Keratinocyte (primary cell): ENCODE data around the gene SMIM14. TPM values are rescaled to one million over a fixed set of nuclear protein-coding genes. Genes with fewer than 3 reads are reported as not detected.

Experiments
- DNase-seq: peaks from one replicate; pipeline ENCODE4 v3.0.0-alpha.2; 2011; ENCODE audit warnings: low read depth, missing footprints, low spot score
- FAIRE-seq: peaks from 2 replicates; lab custom pipeline; 2011; peaks lifted over from hg19 to GRCh38; lab: Jason Lieb, UNC
- H2AFZ ChIP-seq: 2 replicates; pipeline ENCODE4 v1.6.0; 2012; ENCODE audit warnings: low read length, control low read depth, inconsistent platforms; ENCODE audit not compliant: control insufficient read depth
- H3K27ac ChIP-seq: 2 replicates; pipeline ENCODE4 v1.5.1; 2011; ENCODE audit warnings: low read length; ENCODE audit not compliant: control insufficient read depth, insufficient read depth
- H3K27me3 ChIP-seq: 3 replicates; pipeline ENCODE4 v1.6.0; 2011; ENCODE audit warnings: low read length; ENCODE audit not compliant: control insufficient read depth, insufficient read depth; ENCODE audit errors: extremely low read depth
- H3K36me3 ChIP-seq, 2 experiments: 2 replicates in 1 of 2; 3 replicates in 1 of 2; pipeline ENCODE4 v1.5.1; 2011; ENCODE audit warnings: low read length in 2 of 2, mild to moderate bottlenecking in 1 of 2; ENCODE audit not compliant: control insufficient read depth in 2 of 2, insufficient read depth in 2 of 2; ENCODE audit errors: extremely low read depth in 1 of 2
- H3K4me1 ChIP-seq: 3 replicates; pipeline ENCODE4 v1.5.1; 2011; ENCODE audit warnings: low read length; ENCODE audit not compliant: control insufficient read depth, insufficient read depth; ENCODE audit errors: extremely low read depth
- H3K4me2 ChIP-seq: 3 replicates; pipeline ENCODE4 v1.6.0; 2011; ENCODE audit warnings: low read depth, low read length; ENCODE audit not compliant: control insufficient read depth, insufficient read depth; ENCODE audit errors: extremely low read depth
- H3K4me3 ChIP-seq, 3 experiments: fragments of 200-600 bp in 1 of 3; sonication (generic) in 1 of 3; 2 replicates in 2 of 3; 3 replicates in 1 of 3; pipeline ENCODE4 v1.5.1; 2011 to 2016; ENCODE audit warnings: low read length in 3 of 3, mild to moderate bottlenecking in 3 of 3, control low read depth in 2 of 3, inconsistent platforms in 1 of 3, low read depth in 1 of 3, mixed read lengths in 1 of 3, mixed run types in 1 of 3, moderate library complexity in 1 of 3; ENCODE audit not compliant: control insufficient read depth in 2 of 3, insufficient read depth in 2 of 3; ENCODE audit errors: extremely low read depth in 1 of 3
- H3K79me2 ChIP-seq: 2 replicates; pipeline ENCODE4 v1.6.0; 2012; ENCODE audit warnings: low read length; ENCODE audit not compliant: control insufficient read depth, insufficient read depth
- H3K9ac ChIP-seq: 3 replicates; pipeline ENCODE4 v1.6.0; 2011; ENCODE audit warnings: low read length; ENCODE audit not compliant: control insufficient read depth, insufficient read depth; ENCODE audit errors: extremely low read depth
- H3K9me1 ChIP-seq: 3 replicates; pipeline ENCODE4 v1.6.0; 2011; ENCODE audit warnings: low read length; ENCODE audit not compliant: control insufficient read depth, insufficient read depth; ENCODE audit errors: extremely low read depth
- H3K9me3 ChIP-seq: 2 replicates; pipeline ENCODE4 v1.5.1; 2012; ENCODE audit warnings: low read depth, low read length; ENCODE audit not compliant: control insufficient read depth
- H4K20me1 ChIP-seq: 3 replicates; pipeline ENCODE4 v1.6.0; 2011; ENCODE audit warnings: low read length; ENCODE audit not compliant: control insufficient read depth, insufficient read depth; ENCODE audit errors: extremely low read depth
- CTCF ChIP-seq, 3 experiments: IDR thresholded peaks in 1 of 3; conservative IDR thresholded peaks in 1 of 3; optimal IDR thresholded peaks in 1 of 3; 2 replicates in 2 of 3; 3 replicates in 1 of 3; pipeline versions ENCODE3 to v1.5.1; 2011; ENCODE audit warnings: low read length in 3 of 3, mild to moderate bottlenecking in 3 of 3, moderate library complexity in 2 of 3, control low read depth in 1 of 3, inconsistent platforms in 1 of 3; ENCODE audit not compliant: insufficient read depth in 2 of 3; ENCODE audit errors: extremely low read depth in 1 of 3
- EZH2 ChIP-seq: IDR thresholded peaks from one replicate; pipeline ENCODE4 v1.6.1; 2012; ENCODE audit warnings: inconsistent platforms, mild to moderate bottlenecking, low read length, moderate library complexity
- dilution Hi-C: fragments of 300-500 bp; cut with MboI; formaldehyde crosslinking; loops from one replicate; pipeline ENCODE4 v1.7.0; 2020; ENCODE audit warnings: low sequenced_read_pairs; ENCODE audit not compliant: extremely low pct_ligation_motif_present
- polyA plus RNA-seq, 5 experiments: library from polyadenylated mRNA; depleted of rRNA in 3 of 5; stranded (reverse) in 3 of 5; stranded (forward) in 1 of 5; unstranded in 1 of 5; fragments of >200 nt; gene quantifications; 1 replicate in 1 of 5; 2 replicates in 3 of 5; 3 replicates in 1 of 5; pipeline versions ENCODE4 v1.2.1 to v1.2.3, GENCODE V29; 2011 to 2012; ENCODE audit warnings: missing spikeins in 2 of 5, low read depth in 1 of 5, low replicate concordance in 1 of 5

SMIM14 gene
- polyA plus RNA-seq, 1 donor (not counting 4 experiments of a cell fraction or from before 2014, with no cell fraction given), result 13.9 TPM

DNA sequence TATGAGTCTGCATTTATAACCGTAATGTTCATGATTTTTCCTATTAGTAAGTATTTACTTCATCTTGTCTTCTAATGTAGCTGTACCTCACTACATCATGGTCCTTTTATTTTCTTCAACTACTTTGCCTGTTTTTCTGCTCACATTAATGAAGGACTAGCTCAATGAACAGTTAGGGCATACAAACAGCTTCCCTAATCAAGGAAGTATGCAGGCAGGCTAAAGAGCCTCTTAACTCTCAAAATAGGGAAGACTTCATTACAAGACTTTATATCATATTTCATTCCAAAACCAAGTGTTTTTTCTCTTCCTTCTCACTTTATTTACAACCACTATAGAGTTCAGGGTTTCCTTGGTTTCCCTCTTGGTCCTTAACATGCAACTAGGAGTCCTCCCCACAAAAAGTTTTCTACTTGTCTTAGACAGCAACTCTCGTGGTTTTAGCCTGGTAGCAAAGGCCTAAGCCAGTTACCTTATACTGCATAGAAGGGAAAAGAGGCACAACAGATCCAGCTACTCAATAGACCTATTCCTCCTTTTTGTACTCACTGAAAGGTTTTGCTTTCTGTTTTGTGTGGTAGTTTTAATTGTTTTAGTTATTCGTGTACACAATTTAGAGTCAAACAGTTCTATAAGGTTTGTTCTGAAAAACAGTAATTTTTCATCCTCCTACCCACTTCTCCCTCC is 40.8 kb downstream of the SMIM14 start:
- TF ChIP-seq EZH2, result no peak
- no peak for TF ChIP-seq CTCF (optimal IDR thresholded peaks at IDR 0.05 in 1 of 3, IDR thresholded peaks at IDR 0.05 in 1 of 3, conservative IDR thresholded peaks at IDR 0.05 in 1 of 3; ENCODE audit: extremely low read depth in 1 of 3, insufficient read depth in 2 of 3, low read length in 3 of 3)
- no peaks in the 10 kb centered on the region for H3K9me1 ChIP-seq
- no peak overlapping the region for H3K9ac ChIP-seq
- H3K79me2 ChIP-seq, result no peaks in the 10 kb centered on the region
- FAIRE-seq (no peak), DNase-seq (no peak)
- dilution Hi-C loops, result no loop called here
- no peaks in the 10 kb centered on the region for H3K4me1 ChIP-seq
- H4K20me1 ChIP-seq, result no peaks in the 10 kb centered on the region
- H3K4me2 ChIP-seq, result no peak overlapping the region
- no peak overlapping the region for H3K4me3 ChIP-seq
- H3K36me3 ChIP-seq, result no peaks in the 10 kb centered on the region
- no peaks in the 10 kb centered on the region for H3K27me3 ChIP-seq
- H3K9me3 ChIP-seq, result no peaks in the 10 kb centered on the region
- no peak overlapping the region for H3K27ac ChIP-seq
- no peak overlapping the region for H2AFZ ChIP-seq

- no peak for FAIRE-seq
- Histone ChIP-seq H3K4me2 (no peak overlapping the region), H3K9ac (no peak overlapping the region), H3K36me3 (no peaks in the 10 kb centered on the region), H3K79me2 (no peaks in the 10 kb centered on the region), H3K9me3 (no peaks in the 10 kb centered on the region), H3K27me3 (no peaks in the 10 kb centered on the region), H2AFZ (no peak overlapping the region), H3K9me1 (no peaks in the 10 kb centered on the region), H3K4me1 (no peaks in the 10 kb centered on the region), H3K27ac (no peak overlapping the region), H4K20me1 (no peaks in the 10 kb centered on the region), H3K4me3 (no peak overlapping the region)
- dilution Hi-C loops, result no loop called here
- DNase-seq, result no peak
- TF ChIP-seq CTCF (optimal IDR thresholded peaks at IDR 0.05 in 1 of 3, IDR thresholded peaks at IDR 0.05 in 1 of 3, conservative IDR thresholded peaks at IDR 0.05 in 1 of 3; ENCODE audit: extremely low read depth in 1 of 3, insufficient read depth in 2 of 3, low read length in 3 of 3), result no peak
- no peak for TF ChIP-seq EZH2
These were observed 41.7 kb downstream of the SMIM14 start for GRCh38 chr4:39596971-39597370.
